ENCODE results near the gene PRKCQ.

PRKCQ gene

DNA sequence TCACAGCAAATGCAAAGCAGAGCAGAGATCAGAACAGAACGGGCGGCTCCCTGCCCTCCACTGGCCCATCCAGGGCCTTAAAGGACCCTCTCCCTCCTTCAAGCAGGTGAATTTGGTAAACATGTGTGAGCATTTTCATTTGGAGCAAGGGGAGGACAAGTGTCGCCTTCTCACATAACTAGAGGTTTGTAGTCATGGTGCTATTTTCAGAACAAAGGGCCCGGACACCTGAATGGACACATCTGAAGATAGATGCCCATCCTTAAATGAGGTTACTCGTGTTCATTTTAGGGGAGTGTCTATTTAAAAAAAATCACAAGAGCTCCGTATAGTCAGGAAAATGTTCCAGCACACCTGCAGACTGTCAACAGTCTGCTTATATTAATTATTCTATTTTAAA is 153.8 kb downstream of the PRKCQ start:
- no peak for DNase-seq (ENCODE audit: low spot score)
- TF ChIP-seq, protein P1, sequence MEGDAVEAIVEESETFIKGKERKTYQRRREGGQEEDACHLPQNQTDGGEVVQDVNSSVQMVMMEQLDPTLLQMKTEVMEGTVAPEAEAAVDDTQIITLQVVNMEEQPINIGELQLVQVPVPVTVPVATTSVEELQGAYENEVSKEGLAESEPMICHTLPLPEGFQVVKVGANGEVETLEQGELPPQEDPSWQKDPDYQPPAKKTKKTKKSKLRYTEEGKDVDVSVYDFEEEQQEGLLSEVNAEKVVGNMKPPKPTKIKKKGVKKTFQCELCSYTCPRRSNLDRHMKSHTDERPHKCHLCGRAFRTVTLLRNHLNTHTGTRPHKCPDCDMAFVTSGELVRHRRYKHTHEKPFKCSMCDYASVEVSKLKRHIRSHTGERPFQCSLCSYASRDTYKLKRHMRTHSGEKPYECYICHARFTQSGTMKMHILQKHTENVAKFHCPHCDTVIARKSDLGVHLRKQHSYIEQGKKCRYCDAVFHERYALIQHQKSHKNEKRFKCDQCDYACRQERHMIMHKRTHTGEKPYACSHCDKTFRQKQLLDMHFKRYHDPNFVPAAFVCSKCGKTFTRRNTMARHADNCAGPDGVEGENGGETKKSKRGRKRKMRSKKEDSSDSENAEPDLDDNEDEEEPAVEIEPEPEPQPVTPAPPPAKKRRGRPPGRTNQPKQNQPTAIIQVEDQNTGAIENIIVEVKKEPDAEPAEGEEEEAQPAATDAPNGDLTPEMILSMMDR (IDR thresholded peaks at IDR 0.05; ENCODE audit: extremely low read depth, insufficient read depth, missing control alignments) = no peak
- in situ Hi-C loops (cut with MboI; ENCODE audit: low pct_unique_long_range_greater_than_20kb, low sequenced_read_pairs, unreplicated experiment) = no loop called here

DNA sequence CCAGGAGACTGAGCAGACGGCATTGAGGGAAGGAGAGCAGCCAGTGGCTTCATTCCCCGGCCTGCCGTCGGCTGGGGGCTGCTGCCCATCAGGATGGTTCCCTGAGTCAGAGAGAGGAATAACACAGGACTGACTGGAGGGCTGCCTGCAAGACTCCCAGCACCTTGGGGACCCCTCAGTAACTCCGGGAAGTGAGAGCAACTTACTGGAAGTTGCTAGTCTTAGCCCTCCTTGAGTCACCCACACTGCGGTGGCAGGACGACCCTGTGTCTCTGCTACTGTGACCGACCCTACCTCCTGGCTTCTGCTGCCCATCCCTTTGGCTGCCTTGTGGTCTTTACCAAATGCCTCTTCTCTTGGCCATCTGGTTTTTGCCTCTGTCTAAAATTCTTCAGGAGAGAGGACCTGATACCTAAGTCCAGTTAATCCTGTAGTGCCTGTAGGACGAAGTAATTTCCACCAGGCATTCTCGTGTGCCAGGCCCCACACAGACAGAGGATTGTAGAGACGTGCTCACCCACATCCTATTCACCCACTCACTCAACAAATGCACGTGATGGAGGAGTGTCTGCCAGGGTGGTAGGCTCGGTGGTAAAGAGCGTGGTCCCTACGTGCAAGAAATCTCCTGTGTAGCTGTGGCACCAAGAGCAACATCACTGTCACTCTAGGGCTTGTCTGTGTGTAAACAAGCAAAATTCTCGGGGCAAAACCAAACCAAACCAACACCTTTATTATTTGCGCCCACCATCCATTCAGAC is 156.5 kb downstream of the PRKCQ start:
- TF ChIP-seq, protein P1 (IDR thresholded peaks at IDR 0.05; ENCODE audit: extremely low read depth, insufficient read depth, missing control alignments) = no peak
- in situ Hi-C loops (cut with MboI; ENCODE audit: low pct_unique_long_range_greater_than_20kb, low sequenced_read_pairs, unreplicated experiment) = loop anchor here (25.0 kb wide), 1 partner anchor 239 kb away; no protein-coding TSS in a partner anchor
- DNase-seq (ENCODE audit: low spot score) = no peak

DNA sequence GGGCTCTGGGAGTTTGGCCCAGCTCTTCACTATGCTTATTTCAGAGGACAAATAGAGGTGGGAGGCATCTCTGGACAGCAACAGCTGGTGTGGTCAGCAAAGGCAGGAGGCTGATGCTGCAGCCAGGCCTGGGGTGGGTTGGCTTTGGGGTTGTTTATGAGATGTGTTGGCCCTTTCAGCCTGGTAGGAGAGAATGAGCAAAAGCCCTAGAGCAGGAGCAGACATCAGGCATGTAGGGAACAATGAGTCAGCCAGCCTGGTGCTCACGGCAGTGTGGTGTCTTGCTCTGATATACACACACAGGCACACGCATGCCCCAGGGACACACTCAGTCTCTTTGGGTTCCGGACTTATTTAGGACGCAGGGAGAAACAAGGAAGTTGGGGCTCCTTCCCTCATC is 157.1 kb downstream of the PRKCQ start:
- TF ChIP-seq, protein P1 (IDR thresholded peaks at IDR 0.05; ENCODE audit: extremely low read depth, insufficient read depth, missing control alignments) = no peak
- in situ Hi-C loops (cut with MboI; ENCODE audit: low pct_unique_long_range_greater_than_20kb, low sequenced_read_pairs, unreplicated experiment) = loop anchor here (25.0 kb wide), 1 partner anchor 239 kb away; no protein-coding TSS in a partner anchor
- DNase-seq (ENCODE audit: low spot score) = no peak

DNA sequence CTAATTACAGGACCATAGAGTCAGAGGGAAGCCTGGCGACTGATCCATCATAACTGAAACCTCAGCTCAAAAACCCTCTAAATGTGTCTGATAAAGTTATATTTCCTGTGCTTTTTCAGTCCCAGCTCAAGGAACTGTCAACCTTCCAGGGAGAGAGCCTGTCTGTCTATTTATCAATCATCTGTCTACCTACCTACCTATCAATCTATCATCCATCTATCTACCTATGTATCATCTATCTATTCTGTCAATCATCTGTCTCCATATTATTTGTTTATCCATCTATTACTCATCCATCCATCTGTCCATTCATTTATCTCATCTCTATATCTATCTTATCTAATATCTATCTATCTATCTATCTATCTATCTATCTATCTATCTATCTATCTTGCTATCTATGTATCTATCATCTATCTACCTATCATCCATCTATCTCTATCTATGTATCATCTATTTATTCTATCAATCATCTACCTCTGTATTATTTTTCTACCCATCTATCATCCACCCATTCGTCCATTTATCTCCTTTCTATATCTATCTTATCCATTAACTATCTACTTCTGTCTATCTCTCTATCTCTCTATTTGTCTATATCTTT is 161.4 kb downstream of the PRKCQ start:
- DNase-seq (ENCODE audit: low spot score) = no peak
- TF ChIP-seq, protein P1 (IDR thresholded peaks at IDR 0.05; ENCODE audit: extremely low read depth, insufficient read depth, missing control alignments) = no peak
- in situ Hi-C loops (cut with MboI; ENCODE audit: low pct_unique_long_range_greater_than_20kb, low sequenced_read_pairs, unreplicated experiment) = loop anchor here (25.0 kb wide), 1 partner anchor 244 kb away; no protein-coding TSS in a partner anchor

DNA sequence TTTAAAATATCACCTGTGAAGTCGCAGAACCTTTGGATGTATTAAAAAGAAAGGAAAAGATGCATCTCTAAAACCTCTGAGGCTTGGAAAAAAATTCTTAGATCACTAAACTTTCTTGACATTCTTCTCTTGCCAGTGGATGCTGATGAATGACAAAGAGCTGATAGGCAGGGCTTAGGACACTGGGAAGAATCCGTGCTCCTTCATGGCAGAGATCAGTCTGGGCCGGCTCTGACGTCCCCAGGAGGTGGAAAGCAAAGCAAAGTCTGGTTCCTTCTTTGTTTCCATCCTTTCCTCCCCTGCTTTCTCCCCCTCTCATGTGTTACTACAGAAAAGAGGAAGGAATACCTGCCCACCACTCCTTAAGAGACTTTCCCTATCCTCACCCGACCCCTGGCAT is 161.9 kb downstream of the PRKCQ start:
- in situ Hi-C loops (cut with MboI; ENCODE audit: low pct_unique_long_range_greater_than_20kb, low sequenced_read_pairs, unreplicated experiment) = loop anchor here (25.0 kb wide), 1 partner anchor 244 kb away; no protein-coding TSS in a partner anchor
- TF ChIP-seq, protein P1 (IDR thresholded peaks at IDR 0.05; ENCODE audit: extremely low read depth, insufficient read depth, missing control alignments) = no peak
- DNase-seq (ENCODE audit: low spot score) = no peak

DNA sequence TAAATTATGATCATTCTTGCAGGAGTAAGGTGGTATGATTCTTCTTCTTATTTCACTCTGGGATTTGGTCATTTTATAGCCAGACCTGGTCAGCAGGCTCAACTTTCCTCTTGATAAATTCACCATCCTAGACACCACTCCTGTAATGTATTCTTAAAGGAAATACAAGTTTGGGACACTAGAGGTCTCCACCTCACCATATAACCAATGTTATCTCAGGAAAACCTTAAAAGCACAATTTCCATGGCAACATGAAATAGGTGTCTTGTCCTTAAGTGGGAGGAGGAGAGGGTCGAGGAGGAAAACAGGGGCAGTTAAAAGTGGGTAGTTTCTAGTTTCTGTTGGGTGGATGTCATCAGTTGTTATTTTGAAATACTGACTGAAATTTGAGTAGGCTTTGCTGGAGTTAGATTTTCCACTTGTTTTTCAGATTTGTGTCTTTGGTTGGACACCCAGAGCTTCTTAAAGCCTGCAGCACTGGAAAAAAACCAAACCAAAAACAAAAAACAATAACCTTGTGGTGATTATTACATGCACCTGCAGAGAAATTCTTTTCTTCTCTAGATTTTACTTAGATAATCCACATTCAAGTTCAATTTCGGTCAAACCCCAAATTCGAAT is 163.1 kb downstream of the PRKCQ start:
- in situ Hi-C loops (cut with MboI; ENCODE audit: low pct_unique_long_range_greater_than_20kb, low sequenced_read_pairs, unreplicated experiment) = loop anchor here (25.0 kb wide), 1 partner anchor 245 kb away; no protein-coding TSS in a partner anchor
- TF ChIP-seq, protein P1 (IDR thresholded peaks at IDR 0.05; ENCODE audit: extremely low read depth, insufficient read depth, missing control alignments) = peak; percentile 71
- DNase-seq (ENCODE audit: low spot score) = peak; percentile 56
